HepG2 (cell line): ENCODE results near the gene SLC29A3. TPM values are rescaled to one million over a fixed set of nuclear protein-coding genes. Genes with fewer than 3 reads are reported as not detected.

ENCODE experiments used
- ATAC-seq: fragments of 200-7000 bp; cut with Tn5 transposase; 3 replicates; pipeline ENCODE4 v1.9.1; 2020; ENCODE audit warnings: mild to moderate bottlenecking, moderate library complexity
- BruUV-seq: library from RNA; stranded (reverse); fragments of 400-500 nt; replicated peaks from 2 replicates; lab custom pipeline; 2021; lab: Mats Ljungman, UMichigan
- CTCF ChIA-PET: fragments of 300-600 bp; formaldehyde crosslinking; extraction: SDS; loops from one replicate; lab custom pipeline; 2021; ENCODE audit warnings: low total read pairs, inconsistent platforms, low intra/inter-chr PET ratio; lab: Yijun Ruan, JAX
- POLR2A ChIA-PET: fragments of 350-600 bp; sonication (Branson Sonifier 250); formaldehyde crosslinking; loops from one replicate; lab custom pipeline; 2020; ENCODE audit warnings: antibody characterized with exemption, inconsistent platforms; lab: Yijun Ruan, JAX
- DNase-seq: peaks from one replicate; pipeline ENCODE4 v3.0.0-alpha.2; 2015; ENCODE audit warnings: low spot score
- FAIRE-seq: peaks from 3 replicates; lab custom pipeline; 2011; peaks lifted over from hg19 to GRCh38; lab: Jason Lieb, UNC
- H2AFZ ChIP-seq: one replicate; pipeline ENCODE4 v1.6.1; 2011; ENCODE audit warnings: low read length, inconsistent platforms
- H3K27ac ChIP-seq: fragments of 300-600 bp; 3 replicates; pipeline ENCODE4 v1.8.0; 2011; ENCODE audit warnings: mixed run types, mild to moderate bottlenecking, mixed read lengths, low read length, inconsistent platforms; ENCODE audit not compliant: insufficient read depth; ENCODE audit errors: extremely low read length
- H3K27me3 ChIP-seq, 2 experiments: fragments of 200-600 bp in 1 of 2; 2 replicates in 1 of 2; 3 replicates in 1 of 2; pipeline versions ENCODE4 v1.6.0 to v1.8.0; 2011; ENCODE audit warnings: low read length in 2 of 2, mild to moderate bottlenecking in 2 of 2, moderate library complexity in 2 of 2, inconsistent platforms in 1 of 2; ENCODE audit not compliant: insufficient read depth in 2 of 2, control insufficient read depth in 1 of 2
- H3K36me3 ChIP-seq, 2 experiments: fragments of 200-600 bp in 1 of 2; replicated peaks in 1 of 2; 2 replicates in 1 of 2; 3 replicates in 1 of 2; pipeline versions ENCODE4 v1.5.1 to v1.8.0; 2011; ENCODE audit warnings: low read length in 2 of 2, inconsistent platforms in 1 of 2; ENCODE audit not compliant: insufficient read depth in 2 of 2, control insufficient read depth in 1 of 2
- H3K4me1 ChIP-seq: 2 replicates; pipeline ENCODE4 v1.5.1; 2012; ENCODE audit warnings: low read length, inconsistent platforms; ENCODE audit not compliant: insufficient read depth
- H3K4me2 ChIP-seq: 2 replicates; pipeline ENCODE4 v1.6.0; 2011; ENCODE audit warnings: low read depth, low read length, inconsistent platforms
- H3K4me3 ChIP-seq, 3 experiments: fragments of 200-600 bp in 1 of 3; sonication (generic), shearing (Covaris generic) in 1 of 3; replicated peaks in 1 of 3; 2 replicates each; pipeline ENCODE4 v1.5.1; 2011 to 2016; ENCODE audit warnings: low read length in 3 of 3, inconsistent platforms in 2 of 3, low read depth in 2 of 3, mild to moderate bottlenecking in 2 of 3, control low read depth in 1 of 3, mixed read lengths in 1 of 3; ENCODE audit not compliant: insufficient read depth in 1 of 3
- H3K79me2 ChIP-seq: one replicate; pipeline ENCODE4 v1.6.1; 2011; ENCODE audit warnings: low read length, inconsistent platforms; ENCODE audit not compliant: insufficient read depth
- H3K9ac ChIP-seq: 2 replicates; pipeline ENCODE4 v1.6.0; 2011; ENCODE audit warnings: mild to moderate bottlenecking, low read depth, low read length, inconsistent platforms; ENCODE audit not compliant: insufficient read depth
- H3K9me3 ChIP-seq: 2 replicates; pipeline ENCODE4 v1.5.1; 2012; ENCODE audit warnings: mild to moderate bottlenecking, low read length
- H4K20me1 ChIP-seq: 2 replicates; pipeline ENCODE4 v1.6.0; 2011; ENCODE audit warnings: inconsistent platforms, mild to moderate bottlenecking, low read length, moderate library complexity; ENCODE audit not compliant: insufficient read depth
- CBX5 ChIP-seq: sonication (generic); formaldehyde crosslinking; IDR thresholded peaks from 2 replicates; pipeline ENCODE4 v1.4.0; 2020; ENCODE audit warnings: missing genetic modification reagents, borderline replicate concordance
- HOXD1 ChIP-seq: sonication (generic); formaldehyde crosslinking; IDR thresholded peaks from 2 replicates; pipeline ENCODE4 v1.5.0; 2020; ENCODE audit warnings: missing genetic modification reagents
- NFIC ChIP-seq: IDR thresholded peaks from 2 replicates; pipeline ENCODE4 v1.6.1; 2012; ENCODE audit warnings: mild to moderate bottlenecking, low read length, inconsistent platforms
- ZNF207 ChIP-seq: fragments of 450-650 bp; IDR thresholded peaks from 2 replicates; pipeline ENCODE4 v1.6.1; 2016; ENCODE audit warnings: antibody characterized with exemption, borderline replicate concordance
- WGBS: methylation state at CpG from one replicate; pipeline ENCODE4 v1.1.6; 2017; ENCODE audit warnings: low lambda C conversion rate; 5-methylcytosine and 5-hydroxymethylcytosine counted together
- in situ Hi-C: cut with HindIII; loops from 2 replicates; pipeline ENCODE4 v1.10.0; 2017; ENCODE audit warnings: low pct_unique_long_range_greater_than_20kb; ENCODE audit not compliant: extremely low pct_ligation_motif_present
- intact Hi-C: fragments of 100-400 bp; cut with micrococcal nuclease; formaldehyde crosslinking; loops from one replicate; pipeline ENCODE4 v1.10.0; 2022; ENCODE audit not compliant: unreplicated experiment
- polyA plus RNA-seq, 8 experiments: library from polyadenylated mRNA; depleted of rRNA in 3 of 8; stranded (reverse) in 7 of 8; unstranded in 1 of 8; fragments of >200 nt; fragmentation: Illumina TruSeq in 4 of 8; extraction: Trizol in 4 of 8; gene quantifications; 2 replicates each; pipeline versions ENCODE4 v1.2.1 to v1.2.3, GENCODE V29; 2011 to 2016; ENCODE audit warnings: low read depth in 4 of 8, missing spikeins in 1 of 8, mixed read lengths in 1 of 8; ENCODE audit not compliant: insufficient read depth in 1 of 8
- total RNA-seq, 5 experiments: library from RNA; depleted of rRNA; stranded (reverse); fragments of >200 nt; fragmentation: Illumina TruSeq; extraction: Trizol; gene quantifications; 2 replicates each; pipeline ENCODE4 v1.2.3, GENCODE V29; 2016; ENCODE audit warnings: low read depth in 1 of 5
- TF ChIP-seq, protein P1 (sequence below): sonication (generic); formaldehyde crosslinking; IDR thresholded peaks from 2 replicates; pipeline ENCODE4 v1.4.0; 2020; ENCODE audit warnings: mild to moderate bottlenecking, low read depth, missing genetic modification reagents
- TF ChIP-seq, protein P2 (sequence below): sonication (generic); formaldehyde crosslinking; IDR thresholded peaks from 2 replicates; pipeline ENCODE4 v1.5.1; 2020; ENCODE audit warnings: missing genetic modification reagents, mild to moderate bottlenecking, borderline replicate concordance
- TF ChIP-seq, protein P3 (sequence below): sonication (generic); formaldehyde crosslinking; IDR thresholded peaks from 2 replicates; pipeline ENCODE4 v1.4.0; 2020; ENCODE audit warnings: missing genetic modification reagents
- TF ChIP-seq, protein P4 (sequence below): sonication (generic); formaldehyde crosslinking; IDR thresholded peaks from 2 replicates; pipeline ENCODE4 v1.4.0; 2020; ENCODE audit warnings: missing genetic modification reagents, borderline replicate concordance
- TF ChIP-seq, protein P5 (sequence below): sonication (generic); formaldehyde crosslinking; IDR thresholded peaks from 2 replicates; pipeline ENCODE4 v1.4.0; 2020; ENCODE audit warnings: missing genetic modification reagents, mild to moderate bottlenecking, borderline replicate concordance

Gene SLC29A3
- total and polyA plus RNA-seq, 2 of the 13 experiments (the other 11 are each of a cell fraction or from before 2014, with no cell fraction given), result 8.6 to 11.8 TPM

DNA sequence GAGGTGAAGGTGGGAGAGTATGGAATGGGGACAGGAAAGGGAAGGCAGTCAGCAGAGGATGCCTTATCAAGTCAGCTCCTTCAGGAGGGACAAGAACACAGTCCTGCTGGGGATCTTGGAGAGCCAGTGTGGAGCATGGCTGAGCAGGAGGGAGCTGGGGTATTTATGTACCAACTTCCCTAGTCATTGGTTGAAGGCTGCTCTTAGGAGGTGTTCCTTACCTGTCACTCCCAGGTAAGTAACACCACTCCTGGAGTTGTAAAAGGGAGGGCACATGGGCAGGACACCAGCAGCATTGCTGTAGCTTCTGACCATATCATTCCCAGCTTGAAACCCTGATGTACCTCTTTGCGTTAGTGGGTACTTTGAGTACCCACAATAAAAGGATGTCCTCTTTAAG lies 29.8 kb downstream of the SLC29A3 start:
- no peak overlapping the region for H2AFZ ChIP-seq
- no peak overlapping the region for H3K9ac ChIP-seq
- intact Hi-C loops, result loop anchor here (2.0 kb wide), 1 partner anchor 14 kb away; no protein-coding TSS in a partner anchor
- H3K79me2 ChIP-seq, result peaks cover 4% of the 10 kb centered on the region
- DNase-seq (no peak), FAIRE-seq (no peak), ATAC-seq (no peak)
- no CpG with 5 or more reads among the region's 1 CpG for WGBS
- H3K27ac ChIP-seq, result peak overlapping the region; percentile 76
- in situ Hi-C loops, result loop anchor here (25.0 kb wide), 1 partner anchor 688 kb away; no protein-coding TSS in a partner anchor
- H3K4me2 ChIP-seq, result no peak overlapping the region
- H3K27me3 ChIP-seq, result no peaks in the 10 kb centered on the region
- H3K36me3 ChIP-seq, result peaks cover 8 to 35% of the 10 kb centered on the region in 2 experiments; a peak in 4 of 5 replicates
- no TSS peak for BruUV-seq
- CTCF ChIA-PET, result no interaction called here
- TF ChIP-seq CBX5 (CRISPR knock-in tag) (no peak), ZNF207 (no peak), NFIC (no peak), HOXD1 (CRISPR knock-in tag) (no peak)
- TF ChIP-seq, protein P1, sequence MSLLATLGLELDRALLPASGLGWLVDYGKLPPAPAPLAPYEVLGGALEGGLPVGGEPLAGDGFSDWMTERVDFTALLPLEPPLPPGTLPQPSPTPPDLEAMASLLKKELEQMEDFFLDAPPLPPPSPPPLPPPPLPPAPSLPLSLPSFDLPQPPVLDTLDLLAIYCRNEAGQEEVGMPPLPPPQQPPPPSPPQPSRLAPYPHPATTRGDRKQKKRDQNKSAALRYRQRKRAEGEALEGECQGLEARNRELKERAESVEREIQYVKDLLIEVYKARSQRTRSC, result no peak
- TF ChIP-seq, protein P2, sequence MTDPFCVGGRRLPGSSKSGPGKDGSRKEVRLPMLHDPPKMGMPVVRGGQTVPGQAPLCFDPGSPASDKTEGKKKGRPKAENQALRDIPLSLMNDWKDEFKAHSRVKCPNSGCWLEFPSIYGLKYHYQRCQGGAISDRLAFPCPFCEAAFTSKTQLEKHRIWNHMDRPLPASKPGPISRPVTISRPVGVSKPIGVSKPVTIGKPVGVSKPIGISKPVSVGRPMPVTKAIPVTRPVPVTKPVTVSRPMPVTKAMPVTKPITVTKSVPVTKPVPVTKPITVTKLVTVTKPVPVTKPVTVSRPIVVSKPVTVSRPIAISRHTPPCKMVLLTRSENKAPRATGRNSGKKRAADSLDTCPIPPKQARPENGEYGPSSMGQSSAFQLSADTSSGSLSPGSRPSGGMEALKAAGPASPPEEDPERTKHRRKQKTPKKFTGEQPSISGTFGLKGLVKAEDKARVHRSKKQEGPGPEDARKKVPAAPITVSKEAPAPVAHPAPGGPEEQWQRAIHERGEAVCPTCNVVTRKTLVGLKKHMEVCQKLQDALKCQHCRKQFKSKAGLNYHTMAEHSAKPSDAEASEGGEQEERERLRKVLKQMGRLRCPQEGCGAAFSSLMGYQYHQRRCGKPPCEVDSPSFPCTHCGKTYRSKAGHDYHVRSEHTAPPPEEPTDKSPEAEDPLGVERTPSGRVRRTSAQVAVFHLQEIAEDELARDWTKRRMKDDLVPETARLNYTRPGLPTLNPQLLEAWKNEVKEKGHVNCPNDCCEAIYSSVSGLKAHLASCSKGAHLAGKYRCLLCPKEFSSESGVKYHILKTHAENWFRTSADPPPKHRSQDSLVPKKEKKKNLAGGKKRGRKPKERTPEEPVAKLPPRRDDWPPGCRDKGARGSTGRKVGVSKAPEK (CRISPR knock-in tag), result no peak
- TF ChIP-seq, protein P3, sequence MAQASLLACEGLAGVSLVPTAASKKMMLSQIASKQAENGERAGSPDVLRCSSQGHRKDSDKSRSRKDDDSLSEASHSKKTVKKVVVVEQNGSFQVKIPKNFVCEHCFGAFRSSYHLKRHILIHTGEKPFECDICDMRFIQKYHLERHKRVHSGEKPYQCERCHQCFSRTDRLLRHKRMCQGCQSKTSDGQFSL (CRISPR knock-in tag), result no peak
- TF ChIP-seq, protein P4, sequence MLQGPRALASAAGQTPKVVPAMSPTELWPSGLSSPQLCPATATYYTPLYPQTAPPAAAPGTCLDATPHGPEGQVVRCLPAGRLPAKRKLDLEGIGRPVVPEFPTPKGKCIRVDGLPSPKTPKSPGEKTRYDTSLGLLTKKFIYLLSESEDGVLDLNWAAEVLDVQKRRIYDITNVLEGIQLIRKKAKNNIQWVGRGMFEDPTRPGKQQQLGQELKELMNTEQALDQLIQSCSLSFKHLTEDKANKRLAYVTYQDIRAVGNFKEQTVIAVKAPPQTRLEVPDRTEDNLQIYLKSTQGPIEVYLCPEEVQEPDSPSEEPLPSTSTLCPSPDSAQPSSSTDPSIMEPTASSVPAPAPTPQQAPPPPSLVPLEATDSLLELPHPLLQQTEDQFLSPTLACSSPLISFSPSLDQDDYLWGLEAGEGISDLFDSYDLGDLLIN (CRISPR knock-in tag), result no peak
- TF ChIP-seq, protein P5, sequence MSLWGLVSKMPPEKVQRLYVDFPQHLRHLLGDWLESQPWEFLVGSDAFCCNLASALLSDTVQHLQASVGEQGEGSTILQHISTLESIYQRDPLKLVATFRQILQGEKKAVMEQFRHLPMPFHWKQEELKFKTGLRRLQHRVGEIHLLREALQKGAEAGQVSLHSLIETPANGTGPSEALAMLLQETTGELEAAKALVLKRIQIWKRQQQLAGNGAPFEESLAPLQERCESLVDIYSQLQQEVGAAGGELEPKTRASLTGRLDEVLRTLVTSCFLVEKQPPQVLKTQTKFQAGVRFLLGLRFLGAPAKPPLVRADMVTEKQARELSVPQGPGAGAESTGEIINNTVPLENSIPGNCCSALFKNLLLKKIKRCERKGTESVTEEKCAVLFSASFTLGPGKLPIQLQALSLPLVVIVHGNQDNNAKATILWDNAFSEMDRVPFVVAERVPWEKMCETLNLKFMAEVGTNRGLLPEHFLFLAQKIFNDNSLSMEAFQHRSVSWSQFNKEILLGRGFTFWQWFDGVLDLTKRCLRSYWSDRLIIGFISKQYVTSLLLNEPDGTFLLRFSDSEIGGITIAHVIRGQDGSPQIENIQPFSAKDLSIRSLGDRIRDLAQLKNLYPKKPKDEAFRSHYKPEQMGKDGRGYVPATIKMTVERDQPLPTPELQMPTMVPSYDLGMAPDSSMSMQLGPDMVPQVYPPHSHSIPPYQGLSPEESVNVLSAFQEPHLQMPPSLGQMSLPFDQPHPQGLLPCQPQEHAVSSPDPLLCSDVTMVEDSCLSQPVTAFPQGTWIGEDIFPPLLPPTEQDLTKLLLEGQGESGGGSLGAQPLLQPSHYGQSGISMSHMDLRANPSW (CRISPR knock-in tag), result no peak
- peaks cover 71% of the 10 kb centered on the region for H3K4me1 ChIP-seq
- H4K20me1 ChIP-seq, result no peaks in the 10 kb centered on the region
- POLR2A ChIA-PET, result interaction anchor here (0.9 to 3.9 kb wide), 6 partner anchors 12 to 30 kb away, joined by 3 to 72 read pairs (median 5); partner anchors contain the start of gene SLC29A3
- H3K4me3 ChIP-seq, result no peak overlapping the region
- no peaks in the 10 kb centered on the region for H3K9me3 ChIP-seq
